ENCODE data around the gene UNC13D. TPM values are rescaled to one million over a fixed set of nuclear protein-coding genes. Genes with fewer than 3 reads are reported as not detected.
"Not testable (repeated sequence)": the region's sequence is repeated elsewhere in the genome, so short reads cannot be mapped to it uniquely, and the experiment has no call there.

UNC13D gene
- total RNA-seq, 1 donor from 2014 or later = 11.5 TPM

DNA sequence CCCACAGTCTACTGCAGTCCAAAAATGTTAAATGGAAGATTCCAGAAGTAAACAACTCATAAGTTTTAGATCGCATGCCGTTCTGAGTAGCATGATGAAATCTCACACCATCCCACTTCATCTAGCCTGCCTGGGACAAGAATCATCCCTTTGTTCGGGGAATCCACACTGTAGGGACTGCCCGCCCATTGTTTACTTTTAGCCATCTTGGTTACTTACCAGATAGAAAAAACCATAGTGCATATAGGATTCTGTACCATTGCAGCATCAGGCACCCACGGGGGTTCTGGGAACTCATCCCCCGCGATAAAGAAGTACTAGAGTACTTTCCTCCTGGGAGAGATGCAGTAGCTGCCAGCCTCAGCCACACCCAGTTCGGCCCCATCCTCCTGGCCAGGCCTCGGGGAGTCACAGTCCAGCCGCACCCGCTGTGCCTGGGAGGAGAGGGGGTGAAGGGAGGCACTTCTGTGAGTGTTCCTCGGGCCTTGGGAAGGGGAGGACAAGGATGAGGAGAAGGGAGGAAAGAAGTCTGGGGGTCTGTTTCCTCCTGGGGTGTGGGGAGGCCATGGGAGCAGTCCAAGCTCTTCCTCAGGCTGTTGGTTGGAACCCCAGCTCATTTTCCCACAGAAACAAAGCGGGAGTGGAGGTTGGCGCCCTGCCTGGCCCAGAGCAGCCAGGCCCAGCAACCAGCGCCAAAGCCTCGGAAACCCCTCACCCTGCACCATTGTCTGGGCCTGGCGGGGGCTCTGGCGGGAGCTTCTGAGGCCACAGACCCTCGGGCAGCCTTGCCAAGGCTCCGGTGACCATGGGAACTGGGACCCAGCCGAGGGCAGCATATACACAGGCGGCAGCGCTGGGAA, 25.3 kb upstream of the UNC13D start:
- H3K27ac Mint-ChIP-seq (ENCODE audit: unreplicated experiment) = peak overlapping the region; percentile 25
- TF ChIP-seq CTCF (IDR thresholded peaks at IDR 0.05; ENCODE audit: unreplicated experiment) = no peak
- no peak for DNase-seq (ENCODE audit: low spot score)
- H3K4me1 Mint-ChIP-seq (ENCODE audit: unreplicated experiment) = peaks cover 7% of the 10 kb centered on the region
- H3K36me3 Mint-ChIP-seq (ENCODE audit: low read depth, unreplicated experiment) = no peaks in the 10 kb centered on the region
- no peaks in the 10 kb centered on the region for H3K9me3 Mint-ChIP-seq (ENCODE audit: unreplicated experiment)
- peaks cover 3% of the 10 kb centered on the region for H3K27me3 Mint-ChIP-seq (ENCODE audit: unreplicated experiment)
- H3K4me3 Mint-ChIP-seq (ENCODE audit: unreplicated experiment) = no peak overlapping the region

DNA sequence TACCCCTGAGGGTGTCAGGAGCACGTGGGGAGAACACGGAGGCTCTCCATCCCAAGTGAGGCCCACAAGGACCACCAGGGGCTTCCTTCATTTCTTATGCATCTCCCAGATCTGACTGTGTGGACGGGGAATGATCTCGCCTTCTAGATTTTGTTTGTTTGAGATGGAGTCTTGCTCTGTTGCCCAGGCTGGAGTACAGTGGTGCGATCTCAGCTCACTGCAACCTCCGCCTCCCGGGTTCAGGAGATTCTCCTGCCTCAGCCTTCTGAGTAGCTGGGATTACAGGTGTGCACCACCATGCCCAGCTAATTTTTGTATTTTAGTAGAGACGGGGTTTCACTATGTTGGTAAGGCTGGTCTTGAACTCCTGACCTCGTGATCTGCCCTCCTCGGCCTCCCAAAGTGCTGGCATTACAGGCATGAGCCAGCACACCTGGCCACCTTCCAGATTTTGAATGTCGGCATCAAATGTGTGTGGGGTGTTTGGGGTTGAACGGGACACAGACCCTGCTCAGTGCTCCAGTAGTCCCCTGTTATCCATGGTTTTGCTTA, 24.6 kb upstream of the UNC13D start:
- H3K27me3 Mint-ChIP-seq (ENCODE audit: unreplicated experiment); H3K9me3 Mint-ChIP-seq (ENCODE audit: unreplicated experiment); H3K36me3 Mint-ChIP-seq (ENCODE audit: low read depth, unreplicated experiment); DNase-seq (ENCODE audit: low spot score); H3K4me3 Mint-ChIP-seq (ENCODE audit: unreplicated experiment); H3K4me1 Mint-ChIP-seq (ENCODE audit: unreplicated experiment): not testable (repeated sequence)
- peak overlapping the region; percentile 25 for H3K27ac Mint-ChIP-seq (ENCODE audit: unreplicated experiment)

GRCh38 chr17:75865404-75866188, 21.4 kb upstream of the UNC13D start:
- H3K27ac Mint-ChIP-seq (ENCODE audit: unreplicated experiment) = peak overlapping the region; percentile 16
- not testable (repeated sequence) for H3K4me1 Mint-ChIP-seq (ENCODE audit: unreplicated experiment); H3K9me3 Mint-ChIP-seq (ENCODE audit: unreplicated experiment); H3K27me3 Mint-ChIP-seq (ENCODE audit: unreplicated experiment); H3K36me3 Mint-ChIP-seq (ENCODE audit: low read depth, unreplicated experiment); DNase-seq (ENCODE audit: low spot score); H3K4me3 Mint-ChIP-seq (ENCODE audit: unreplicated experiment)

- H3K27me3 Mint-ChIP-seq (ENCODE audit: unreplicated experiment); DNase-seq (ENCODE audit: low spot score); H3K9me3 Mint-ChIP-seq (ENCODE audit: unreplicated experiment); H3K4me1 Mint-ChIP-seq (ENCODE audit: unreplicated experiment); H3K4me3 Mint-ChIP-seq (ENCODE audit: unreplicated experiment); H3K27ac Mint-ChIP-seq (ENCODE audit: unreplicated experiment); H3K36me3 Mint-ChIP-seq (ENCODE audit: low read depth, unreplicated experiment): not testable (repeated sequence)
Observed at GRCh38 chr17:75864887-75865286, 20.7 kb upstream of the UNC13D start.

- no peak overlapping the region for H3K27ac Mint-ChIP-seq (ENCODE audit: unreplicated experiment)
- no peaks in the 10 kb centered on the region for H3K9me3 Mint-ChIP-seq (ENCODE audit: unreplicated experiment)
- H3K36me3 Mint-ChIP-seq (ENCODE audit: low read depth, unreplicated experiment) = no peaks in the 10 kb centered on the region
- no peaks in the 10 kb centered on the region for H3K4me1 Mint-ChIP-seq (ENCODE audit: unreplicated experiment)
- peaks cover 5% of the 10 kb centered on the region for H3K27me3 Mint-ChIP-seq (ENCODE audit: unreplicated experiment)
- no peak for TF ChIP-seq CTCF (IDR thresholded peaks at IDR 0.05; ENCODE audit: unreplicated experiment)
- DNase-seq (ENCODE audit: low spot score) = no peak
- no peak overlapping the region for H3K4me3 Mint-ChIP-seq (ENCODE audit: unreplicated experiment)
Observed at GRCh38 chr17:75864448-75864871, 20.3 kb upstream of the UNC13D start.

- TF ChIP-seq CTCF (IDR thresholded peaks at IDR 0.05; ENCODE audit: unreplicated experiment) = no peak
- Mint-ChIP-seq H3K27me3 (ENCODE audit: unreplicated experiment) (peaks cover 7% of the 10 kb centered on the region), H3K36me3 (ENCODE audit: low read depth, unreplicated experiment) (no peaks in the 10 kb centered on the region), H3K9me3 (ENCODE audit: unreplicated experiment) (no peaks in the 10 kb centered on the region), H3K4me3 (ENCODE audit: unreplicated experiment) (no peak overlapping the region), H3K4me1 (ENCODE audit: unreplicated experiment) (peaks cover 12% of the 10 kb centered on the region), H3K27ac (ENCODE audit: unreplicated experiment) (peak overlapping the region; percentile 82)
- no peak for DNase-seq (ENCODE audit: low spot score)
Observed at GRCh38 chr17:75861927-75862317, 17.7 kb upstream of the UNC13D start.

DNA sequence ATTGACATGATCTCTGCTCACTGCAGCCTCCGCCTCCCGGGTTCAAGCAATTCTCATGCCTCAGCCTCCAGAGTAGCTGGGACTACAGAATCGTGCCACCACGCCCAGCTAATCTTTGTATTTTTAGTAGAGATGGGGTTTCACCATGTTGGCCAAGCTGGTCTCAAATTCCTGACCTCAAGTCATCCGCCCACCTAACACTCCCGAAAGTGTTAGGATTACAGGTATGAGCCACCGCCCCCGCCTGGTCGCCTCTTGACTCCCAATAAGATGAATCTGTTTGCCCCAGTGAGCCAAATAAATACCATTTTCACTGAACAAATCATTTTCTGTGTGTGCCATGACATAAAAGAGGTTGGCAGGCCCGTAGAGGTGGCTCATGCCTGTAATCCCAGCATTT, 15.2 kb upstream of the UNC13D start:
- H3K36me3 Mint-ChIP-seq (ENCODE audit: low read depth, unreplicated experiment); H3K4me3 Mint-ChIP-seq (ENCODE audit: unreplicated experiment); DNase-seq (ENCODE audit: low spot score); H3K27me3 Mint-ChIP-seq (ENCODE audit: unreplicated experiment); H3K9me3 Mint-ChIP-seq (ENCODE audit: unreplicated experiment): not testable (repeated sequence)
- peaks cover 19% of the 10 kb centered on the region for H3K4me1 Mint-ChIP-seq (ENCODE audit: unreplicated experiment)
- H3K27ac Mint-ChIP-seq (ENCODE audit: unreplicated experiment) = peak overlapping the region; percentile 91

All from endothelial cell (in vitro differentiated cells).